Left ventricle myocardium superior (tissue), 1 donor: ENCODE data around the gene GOLGA6D. TPM values are rescaled to one million over a fixed set of nuclear protein-coding genes. Genes with fewer than 3 reads are reported as not detected.
"Not testable (repeated sequence)": the region's sequence is repeated elsewhere in the genome, so short reads cannot be mapped to it uniquely, and the experiment has no call there.

Source experiments
- ATAC-seq: fragments of 200-7000 bp; cut with Tn5 transposase; one replicate; pipeline ENCODE4 v1.9.1; 2020; ENCODE audit warnings: mild to moderate bottlenecking, moderate library complexity
- DNase-seq: peaks from one replicate; pipeline ENCODE4 v3.0.0-alpha.2; 2020
- intact Hi-C: fragments of 100-400 bp; cut with micrococcal nuclease; formaldehyde crosslinking; loops from one replicate; pipeline ENCODE4 v1.11.0; 2022
- long read RNA-seq: library from polyadenylated mRNA; unstranded; transcript quantifications from one replicate; pipeline ENCODE4 v2.0.0, GENCODE V29; 2021
- total RNA-seq: library from RNA; stranded (reverse); fragmentation: NEBNext Ultra II Directional; extraction: Animal tissue kit (Norgen Biotek cat#: 25700); gene quantifications from one replicate; pipeline ENCODE4 v1.2.1, GENCODE V29; 2021
- donor health status: DM: no; HTN: yes; CAD: no; lungs with severe emphysema.

The GOLGA6D gene, protein sequence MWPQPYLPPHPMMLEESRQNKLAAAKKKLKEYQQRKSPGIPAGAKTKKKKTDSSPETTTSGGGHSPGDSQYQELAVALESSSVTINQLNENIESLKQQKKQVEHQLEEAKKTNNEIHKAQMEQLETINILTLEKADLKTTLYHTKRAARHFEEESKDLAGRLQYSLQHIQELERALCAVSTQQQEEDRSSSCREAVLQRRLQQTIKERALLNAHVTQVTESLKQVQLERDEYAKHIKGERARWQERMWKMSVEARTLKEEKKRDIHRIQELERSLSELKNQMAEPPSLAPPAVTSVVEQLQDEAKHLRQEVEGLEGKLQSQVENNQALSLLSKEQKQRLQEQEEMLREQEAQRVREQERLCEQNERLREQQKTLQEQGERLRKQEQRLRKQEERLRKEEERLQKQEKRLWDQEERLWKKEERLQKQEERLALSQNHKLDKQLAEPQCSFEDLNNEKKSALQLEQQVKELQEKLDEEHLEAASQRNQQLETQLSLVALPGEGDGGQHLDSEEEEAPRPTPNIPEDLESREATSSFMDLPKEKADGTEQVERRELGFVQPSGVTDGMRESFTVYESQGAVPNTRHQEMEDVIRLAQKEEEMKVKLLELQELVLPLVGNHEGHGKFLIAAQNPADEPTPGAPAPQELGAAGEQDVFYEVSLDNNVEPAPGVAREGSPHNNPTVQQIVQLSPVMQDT
- total RNA-seq, result not detected
- long read RNA-seq, result 0 reads

DNA sequence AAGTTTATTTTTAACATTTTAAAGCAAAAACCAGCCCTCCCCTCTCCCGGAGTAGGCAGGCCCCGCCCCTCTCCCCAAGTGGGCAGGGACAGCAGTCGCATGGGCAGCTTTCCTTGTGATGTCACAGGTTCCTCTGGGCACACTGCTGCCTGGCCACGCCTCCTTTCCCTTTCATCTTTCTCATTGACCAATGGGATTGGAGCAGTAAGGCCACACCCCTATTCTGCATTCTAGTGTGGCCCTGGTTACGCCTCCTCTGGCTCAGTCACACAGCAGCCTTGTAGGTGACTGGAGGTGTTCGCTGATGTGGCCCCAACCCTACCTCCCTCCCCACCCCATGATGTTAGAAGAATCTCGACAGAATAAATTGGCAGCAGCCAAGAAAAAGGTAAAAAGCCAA, at the start of gene GOLGA6D:
TSS of gene GOLGA6D (plus strand) at position 264 of the 400 bp plus-strand sequence. CDS start at position 305, 41 bp downstream.
- ATAC-seq, DNase-seq, intact Hi-C loops: not testable (repeated sequence)

DNA sequence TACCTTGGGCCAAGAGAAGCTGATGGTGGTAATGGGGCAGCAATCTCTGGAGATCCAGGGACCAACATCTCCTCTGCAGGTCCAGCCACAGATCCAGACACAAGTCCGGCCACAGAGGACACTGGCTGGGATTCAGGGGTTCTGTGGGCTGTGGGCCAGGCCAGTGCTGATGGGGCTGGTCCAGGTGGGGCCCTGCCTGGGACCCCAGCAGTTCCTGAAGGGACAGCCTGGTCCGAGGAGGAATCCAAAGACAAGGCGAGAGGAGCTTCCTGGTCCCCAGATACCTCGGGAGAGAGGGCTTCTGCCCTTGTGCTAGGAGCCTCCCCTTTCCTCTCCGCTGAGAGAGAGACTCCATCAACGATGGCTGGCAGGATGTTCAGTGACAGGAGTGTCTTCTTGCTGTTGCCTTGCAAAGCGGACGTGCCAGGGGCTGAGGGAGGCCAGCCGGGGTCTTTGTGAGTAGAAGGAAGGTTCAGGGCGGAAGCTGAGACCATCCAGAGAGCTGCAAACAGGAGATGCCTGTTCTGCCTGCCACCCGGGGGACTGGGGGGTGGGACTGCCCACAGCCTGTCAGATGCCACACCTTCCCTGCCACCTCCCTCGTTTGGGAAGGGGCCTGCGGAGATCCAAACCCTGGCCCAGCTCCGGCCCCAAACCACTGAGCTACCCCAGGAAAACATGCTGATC, 49.0 kb upstream of the GOLGA6D start:
- intact Hi-C loops, result no loop called here
- DNase-seq (peak; percentile 9), ATAC-seq (no peak)

DNA sequence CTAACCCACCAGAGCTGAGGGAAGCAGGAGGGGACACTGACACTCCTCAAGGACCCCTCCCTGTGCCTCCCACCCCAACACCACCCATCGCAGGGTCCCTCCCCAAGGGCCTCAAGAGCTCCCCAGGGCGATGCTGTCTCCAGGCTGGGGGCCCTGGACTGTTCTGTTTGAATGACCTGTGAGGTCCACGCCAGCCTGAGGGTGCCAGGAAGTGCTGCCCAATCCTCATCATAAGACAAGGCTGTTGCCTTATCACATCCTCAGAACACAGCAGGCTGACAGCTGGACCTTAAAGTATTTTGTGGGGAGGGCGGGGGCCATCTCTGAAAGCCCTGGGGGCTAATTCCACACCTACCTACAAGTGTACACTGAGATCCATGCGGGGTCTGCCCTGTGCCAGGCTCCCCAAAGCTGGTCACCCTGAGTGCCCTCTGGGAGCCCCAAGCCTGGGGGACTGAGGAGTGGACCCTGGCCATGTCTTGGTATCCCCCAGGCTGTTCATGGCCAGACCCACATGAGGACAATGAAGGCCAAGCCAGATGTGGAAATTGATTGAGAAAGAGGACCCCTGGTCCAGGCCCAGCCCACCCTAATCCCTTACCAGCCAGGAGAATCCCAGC, 48.3 kb upstream of the GOLGA6D start:
- intact Hi-C loops, result no loop called here

DNA sequence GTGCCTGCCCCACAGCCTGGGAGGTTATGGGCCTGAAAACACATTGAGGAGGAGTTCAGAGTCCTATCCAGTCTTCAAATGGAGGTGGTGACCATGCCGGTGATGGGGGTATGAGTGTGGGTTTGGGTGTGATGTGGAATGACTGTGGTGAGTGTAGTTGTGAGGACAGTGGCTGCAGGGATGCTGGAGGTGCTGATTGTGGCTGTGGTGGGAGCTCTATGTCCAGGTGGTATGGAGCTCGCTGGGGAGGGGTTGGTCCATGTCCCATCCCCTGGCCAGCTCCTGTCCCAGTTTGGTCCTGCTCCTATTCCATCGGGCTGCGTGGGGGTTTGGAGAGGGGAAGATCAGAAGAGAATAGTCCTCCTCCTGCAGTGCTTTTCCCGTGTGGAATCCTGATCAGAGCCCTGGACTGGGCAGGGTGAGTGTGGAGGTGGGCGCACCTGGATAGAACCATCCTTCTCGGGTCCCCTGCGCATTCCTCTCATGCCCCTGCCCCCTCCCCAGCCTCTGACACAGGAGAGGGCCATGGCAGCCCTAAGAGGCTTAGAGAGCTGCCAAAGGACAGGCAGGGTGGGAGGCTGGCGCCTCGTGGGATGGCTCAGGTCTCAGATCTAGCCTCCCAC, 47.5 kb upstream of the GOLGA6D start:
- peak; percentile 23 for DNase-seq
- no peak for ATAC-seq
- intact Hi-C loops, result no loop called here

More for the DNA sequence above, 48.3 kb upstream of the GOLGA6D start:
- peak; percentile 21 for DNase-seq
- no peak for ATAC-seq

DNA sequence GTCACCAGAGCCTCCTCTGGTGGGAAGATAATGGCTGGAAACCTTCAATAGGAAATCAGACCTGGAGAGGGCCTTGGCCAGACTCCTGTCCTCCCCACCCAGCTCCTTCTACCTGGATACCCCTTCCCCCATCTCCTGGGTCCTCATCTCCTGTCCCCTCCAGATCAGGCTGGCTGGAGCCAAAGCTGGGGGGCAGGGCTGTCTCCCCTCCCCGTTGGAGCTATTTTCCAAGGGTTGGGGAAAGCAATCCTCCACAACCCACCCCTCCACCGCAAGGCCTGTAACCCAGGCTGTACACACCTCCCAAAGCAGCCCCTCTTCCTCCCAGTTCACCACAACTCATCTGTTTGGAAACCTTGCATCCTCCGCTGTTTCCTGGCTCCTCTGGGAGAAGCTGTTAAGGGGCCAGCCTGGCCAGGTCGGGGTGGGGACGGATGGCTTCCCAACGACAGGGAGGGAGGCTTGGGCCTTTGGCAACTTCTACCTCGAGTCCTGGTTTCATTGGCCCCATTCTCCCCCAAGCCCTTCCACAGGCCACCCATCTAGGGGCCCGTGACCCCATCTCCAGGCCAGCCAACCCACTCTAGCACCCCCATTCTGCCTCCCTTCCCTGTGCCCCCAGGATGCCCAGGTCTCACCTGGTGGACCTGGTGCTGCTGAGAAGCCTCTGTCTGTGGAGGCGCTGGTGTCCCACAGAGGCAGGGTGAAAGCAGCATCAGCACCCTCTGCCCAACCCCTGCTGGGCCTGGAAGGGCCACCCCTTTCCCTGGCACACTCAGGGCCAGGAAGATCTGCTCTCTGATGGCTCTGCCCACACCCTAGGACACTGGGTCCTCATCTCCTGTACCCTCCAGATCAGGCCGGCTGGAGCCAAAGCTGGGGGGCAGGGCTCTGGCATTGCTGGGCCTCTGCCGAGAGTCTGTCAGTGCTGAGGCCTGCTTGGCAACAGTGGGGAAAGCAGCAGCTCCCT, 46.6 kb upstream of the GOLGA6D start:
- DNase-seq, result peak; percentile 72
- intact Hi-C loops, result no loop called here
- peak; percentile 90 for ATAC-seq

DNA sequence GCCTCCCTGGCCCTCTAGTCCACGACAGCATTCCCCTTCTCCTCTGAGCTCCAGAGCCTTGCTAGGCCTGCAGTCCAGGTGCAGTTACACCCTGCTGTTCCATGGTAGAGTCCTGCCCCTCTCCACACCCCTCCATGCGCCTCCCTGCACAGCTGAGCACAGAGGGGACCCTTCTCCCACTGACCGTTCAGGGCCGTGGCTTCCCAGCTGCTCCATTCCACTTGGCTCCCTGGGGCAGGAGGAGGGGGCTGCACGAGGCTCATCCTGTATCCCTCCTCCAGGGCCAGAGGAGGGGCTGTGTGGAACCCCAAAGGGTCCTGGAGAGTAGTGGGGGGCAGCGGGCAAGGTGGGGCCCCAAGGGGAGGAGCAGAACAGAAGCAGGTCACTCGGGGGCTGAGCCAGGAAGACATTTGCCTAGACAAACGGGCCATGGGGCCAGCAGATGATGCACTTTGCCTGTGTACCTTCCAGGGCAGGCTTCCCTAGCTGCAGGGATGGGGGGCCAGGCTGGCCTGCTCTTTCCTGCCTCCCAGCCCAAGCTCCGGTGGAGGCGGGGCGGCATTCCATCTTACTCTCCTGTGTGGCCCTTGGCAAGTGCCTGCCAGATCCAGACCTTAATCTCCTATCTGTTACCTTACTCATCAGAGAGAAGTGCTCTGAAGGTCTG, 45.2 kb upstream of the GOLGA6D start:
- DNase-seq, result peak; percentile 18
- intact Hi-C loops, result no loop called here
- no peak for ATAC-seq

DNA sequence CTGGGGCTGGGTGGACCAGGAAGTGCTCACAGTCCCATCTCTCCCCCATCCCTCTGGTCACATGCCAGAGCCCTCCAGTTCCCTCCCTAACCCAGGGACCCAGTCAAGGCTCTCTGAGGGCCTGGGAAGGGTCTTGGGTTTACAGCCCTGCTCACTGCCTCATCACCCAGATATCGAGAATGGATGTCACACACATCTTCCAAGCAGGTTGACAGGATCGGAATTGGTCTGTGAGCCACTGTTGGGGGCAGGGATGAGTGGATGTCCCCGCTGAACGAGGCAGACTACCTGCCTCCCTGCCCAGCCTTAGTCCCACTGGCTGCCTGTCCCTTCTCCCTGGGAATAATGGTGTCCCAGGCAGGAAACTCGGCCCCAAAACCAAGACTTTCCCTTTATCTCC, 44.5 kb upstream of the GOLGA6D start:
- no peak for ATAC-seq
- DNase-seq, result peak; percentile 8
- intact Hi-C loops, result no loop called here

DNA sequence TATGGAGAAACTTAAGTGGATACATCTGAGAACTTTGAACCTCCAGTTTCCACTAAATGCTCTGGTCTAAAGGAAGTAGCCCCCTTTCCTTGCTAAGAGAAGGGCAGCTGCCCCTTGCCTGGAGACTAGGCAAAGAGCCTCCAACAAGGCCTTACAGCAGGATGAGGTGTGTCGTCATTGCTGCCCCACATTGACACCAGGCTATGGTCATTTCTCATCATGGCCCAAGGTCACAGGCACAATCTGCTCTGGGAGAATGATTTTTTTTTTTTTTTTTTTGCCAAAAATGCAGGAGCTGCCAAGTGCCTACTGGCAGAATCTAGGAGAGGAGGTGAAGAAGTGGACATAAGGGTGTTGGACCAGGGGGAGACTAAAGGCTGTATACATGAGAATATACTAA, 36.9 kb upstream of the GOLGA6D start:
- ATAC-seq, DNase-seq, intact Hi-C loops: not testable (repeated sequence)

DNA sequence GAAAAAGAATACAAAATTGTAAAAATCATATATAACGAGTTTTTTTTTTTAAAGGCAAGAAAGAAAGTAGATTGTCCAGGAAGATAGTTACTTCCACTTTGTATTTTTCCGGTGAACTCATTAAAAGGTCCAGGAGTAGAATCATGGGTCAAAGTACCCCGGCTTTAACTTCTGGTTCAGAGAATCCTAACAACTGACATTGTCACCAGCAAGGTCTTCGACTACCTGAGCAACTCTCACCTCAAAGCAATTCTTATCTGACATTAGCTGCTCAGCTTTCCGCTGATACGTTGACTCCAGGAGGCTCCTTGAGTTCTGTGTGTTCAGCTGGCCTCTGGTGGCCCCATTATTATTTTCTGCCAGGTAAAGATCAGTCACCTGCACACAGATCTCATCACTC, 33.6 kb upstream of the GOLGA6D start:
- ATAC-seq, intact Hi-C loops, DNase-seq: not testable (repeated sequence)

DNA sequence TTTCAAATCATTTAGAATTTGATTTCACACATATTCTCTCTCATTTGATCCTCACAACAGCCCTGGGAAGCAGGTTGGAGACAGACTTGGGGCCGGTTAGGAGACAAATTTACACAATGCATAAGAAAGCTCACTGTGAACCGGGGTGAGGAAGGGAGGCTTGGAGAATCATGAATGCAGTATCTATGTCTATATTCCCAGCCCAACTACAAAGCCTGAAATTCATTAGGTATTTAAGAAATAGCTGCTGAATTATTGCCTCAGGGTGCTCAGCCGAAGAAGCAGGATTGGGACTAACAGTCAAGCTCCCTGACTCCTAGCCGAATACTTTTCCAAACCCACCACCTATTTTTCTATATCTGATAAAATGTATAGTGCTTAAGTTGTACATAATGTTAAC, 32.9 kb upstream of the GOLGA6D start:
- DNase-seq (no peak), ATAC-seq (no peak)
- intact Hi-C loops, result no loop called here

DNA sequence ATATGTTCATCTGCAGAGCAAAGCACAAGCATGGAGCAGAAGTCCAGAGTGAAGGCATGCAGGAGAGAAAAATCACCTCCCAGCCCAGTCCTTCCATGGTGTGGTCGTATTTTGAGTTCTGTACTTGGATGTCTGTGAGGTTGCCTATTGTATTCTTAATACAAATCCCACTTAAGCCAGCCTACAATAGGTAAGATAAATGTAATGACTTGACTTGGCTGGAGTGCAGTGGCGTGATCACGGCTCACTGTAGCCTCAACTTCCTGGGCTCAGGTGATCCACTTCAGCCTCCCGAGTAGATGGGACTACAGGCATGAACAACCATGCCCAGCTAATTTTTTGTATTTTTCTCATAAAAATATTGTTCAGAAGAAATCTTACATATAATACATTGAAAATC, 31.3 kb upstream of the GOLGA6D start:
- intact Hi-C loops, ATAC-seq: not testable (repeated sequence)

DNA sequence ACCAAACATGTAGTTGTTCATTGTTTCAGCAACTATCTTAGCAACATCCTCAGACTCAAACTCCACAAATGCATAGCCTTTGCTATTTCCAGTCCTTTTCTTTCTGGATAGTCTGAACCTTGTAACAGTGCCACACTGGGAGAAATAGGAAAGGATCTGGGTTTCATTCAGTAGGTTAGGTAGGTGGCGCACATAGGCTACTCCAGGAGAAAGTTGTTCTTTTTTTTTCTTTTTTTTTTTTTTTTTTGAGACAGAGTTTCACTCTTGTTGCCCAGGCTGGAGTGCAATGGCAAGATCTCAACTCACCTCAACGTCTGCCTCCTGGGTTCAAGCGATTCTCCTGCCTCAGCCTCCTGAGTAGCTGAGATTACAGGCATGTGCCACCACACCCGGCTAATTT, 30.4 kb upstream of the GOLGA6D start:
- DNase-seq, ATAC-seq, intact Hi-C loops: not testable (repeated sequence)

More for the DNA sequence above, 31.3 kb upstream of the GOLGA6D start:
- not testable (repeated sequence) for DNase-seq

DNA sequence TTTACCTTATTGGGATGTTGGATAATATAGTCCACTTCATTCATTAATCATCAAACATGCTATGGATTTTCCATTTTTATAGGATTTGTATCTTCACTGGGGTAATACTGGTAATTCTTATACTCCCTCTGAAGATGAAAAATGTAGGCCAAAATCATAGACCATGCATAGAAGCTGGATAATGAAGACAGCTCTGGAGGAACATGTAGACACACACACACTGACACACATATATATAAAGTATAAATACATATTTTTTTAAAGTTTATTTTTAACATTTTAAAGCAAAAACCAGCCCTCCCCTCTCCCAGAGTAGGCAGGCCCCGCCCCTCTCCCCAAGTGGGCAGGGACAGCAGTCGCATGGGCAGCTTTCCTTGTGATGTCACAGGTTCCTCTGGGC, 24.6 kb upstream of the GOLGA6D start, which contains the start of gene GOLGA6C:
TSS of gene GOLGA6C (plus strand) at position 301 of the 400 bp plus-strand sequence. CDS start 265 bp downstream, outside the sequence.
- intact Hi-C loops, DNase-seq, ATAC-seq: not testable (repeated sequence)

DNA sequence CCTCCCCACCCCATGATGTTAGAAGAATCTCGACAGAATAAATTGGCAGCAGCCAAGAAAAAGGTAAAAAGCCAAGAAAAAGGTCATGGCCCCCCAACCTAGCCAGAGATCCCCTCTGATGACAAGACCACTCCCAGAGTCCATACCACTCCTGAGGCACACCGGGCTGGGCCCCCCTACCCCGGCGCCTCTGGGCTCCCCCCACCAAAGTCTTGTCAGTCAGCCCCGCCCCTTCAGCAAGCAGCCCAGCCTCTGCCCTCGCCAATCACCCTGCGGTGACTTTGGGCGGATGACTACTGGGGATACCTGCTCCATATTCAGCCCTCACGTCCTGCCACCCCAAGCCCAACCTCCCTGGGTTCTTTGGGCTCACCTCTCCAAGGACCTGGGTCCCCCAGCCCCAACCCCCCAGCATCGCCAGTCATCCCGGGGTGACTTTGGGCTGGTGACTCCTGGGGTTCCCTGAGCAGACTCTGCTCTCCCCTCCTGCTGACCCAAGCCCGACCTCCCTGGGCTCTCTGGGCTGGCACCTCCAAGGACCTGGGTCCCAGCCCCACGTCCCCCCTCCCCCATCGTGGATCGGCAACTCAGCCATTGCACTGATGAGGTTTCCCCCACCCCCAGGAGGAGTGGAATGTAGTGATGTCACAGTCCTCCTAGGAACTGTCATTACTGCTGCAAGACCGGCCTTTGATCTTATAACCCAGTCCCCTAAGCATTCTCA, 23.9 kb upstream of the GOLGA6D start:
- intact Hi-C loops, ATAC-seq: not testable (repeated sequence)
- DNase-seq, result peak; percentile 10

DNA sequence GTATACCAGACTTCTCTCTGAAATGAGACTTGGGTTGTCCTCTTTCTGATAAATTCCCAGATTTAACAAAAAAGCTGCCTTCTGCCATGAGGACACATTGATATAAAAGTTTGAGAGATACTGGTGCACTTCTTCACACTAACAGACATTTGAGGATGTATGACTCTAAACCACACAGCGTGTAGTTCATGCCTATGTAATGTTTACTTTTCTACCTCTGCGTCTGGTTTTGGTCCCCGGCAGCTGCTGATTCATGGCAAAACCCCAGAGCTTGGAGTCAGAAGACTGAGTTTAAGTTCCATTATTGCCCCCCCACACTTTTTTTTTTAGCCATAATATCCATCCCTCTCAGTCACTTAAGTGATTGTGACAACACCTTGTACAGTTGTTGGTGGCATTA, 22.8 kb upstream of the GOLGA6D start:
- intact Hi-C loops, ATAC-seq, DNase-seq: not testable (repeated sequence)

DNA sequence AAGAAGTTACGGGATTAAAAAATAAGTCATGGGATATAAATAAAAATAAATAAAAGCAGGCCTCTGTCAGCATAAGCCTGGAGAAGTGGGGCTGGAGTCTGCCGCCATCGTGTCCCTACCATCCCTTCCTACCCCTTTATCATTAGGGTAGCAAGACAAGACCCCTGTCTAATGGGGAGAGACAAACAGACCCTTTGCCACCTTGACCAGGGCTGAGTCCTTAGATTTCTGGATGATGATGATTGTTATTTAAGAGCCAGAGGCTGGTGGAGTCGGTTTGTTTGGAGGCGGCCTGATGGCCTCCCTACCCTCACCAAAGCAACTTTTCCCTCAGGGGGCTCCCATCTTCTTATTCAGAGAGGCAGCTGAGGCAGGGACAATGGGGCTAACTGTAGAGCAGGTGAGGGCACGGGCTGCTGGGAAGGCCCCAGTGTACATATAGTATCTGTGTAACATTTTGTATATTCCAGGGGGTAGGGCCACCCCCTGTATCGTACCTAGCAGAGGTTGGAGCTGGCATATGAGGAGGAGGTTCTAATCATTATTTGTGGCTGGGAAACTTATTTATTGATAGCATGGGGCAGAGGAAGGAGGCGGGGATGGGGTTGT, 8.8 kb upstream of the GOLGA6D start:
- intact Hi-C loops, ATAC-seq, DNase-seq: not testable (repeated sequence)
